HG03469 (cell line): ENCODE measurements around the gene MRTFB.
A peak's percentile ranks its signal among the peaks of the same experiment; 100 is the strongest.

ENCODE experiments used
- ATAC-seq: cut with Tn5 transposase; IDR thresholded peaks from one replicate; pipeline ENCODE4 v1.9.1; 2021; ENCODE audit warnings: mild to moderate bottlenecking, moderate library complexity, moderate number of reproducible peaks; ENCODE audit not compliant: unreplicated experiment

MRTFB gene

GRCh38 chr16:14304891-14305460, 233.9 kb downstream of the MRTFB start:
- ATAC-seq = no peak

- ATAC-seq = no peak
Measured at GRCh38 chr16:14306485-14307058, 235.5 kb downstream of the MRTFB start.

GRCh38 chr16:14307059-14307526, 236.0 kb downstream of the MRTFB start:
- no peak for ATAC-seq

GRCh38 chr16:14307527-14308367, 236.6 kb downstream of the MRTFB start:
- no peak for ATAC-seq

GRCh38 chr16:14308368-14308723, 237.2 kb downstream of the MRTFB start:
- no peak for ATAC-seq

GRCh38 chr16:14309001-14309886, 238.1 kb downstream of the MRTFB start:
- ATAC-seq = no peak

GRCh38 chr16:14309906-14310305, 238.8 kb downstream of the MRTFB start:
- no peak for ATAC-seq

- ATAC-seq = peak; percentile 36
Measured at GRCh38 chr16:14310519-14310991, 239.4 kb downstream of the MRTFB start.

GRCh38 chr16:14314116-14314515, 243.0 kb downstream of the MRTFB start:
- no peak for ATAC-seq

GRCh38 chr16:14315683-14316320, 244.7 kb downstream of the MRTFB start:
- ATAC-seq = no peak
